ENCODE results near the gene TOX3. TPM values are rescaled to one million over a fixed set of nuclear protein-coding genes. Genes with fewer than 3 reads are reported as not detected.

TOX3 gene
- total and polyA plus RNA-seq, 2 of the 13 experiments (the other 11 are each of a cell fraction or from before 2014, with no cell fraction given), result 14.5 to 98.6 TPM

DNA sequence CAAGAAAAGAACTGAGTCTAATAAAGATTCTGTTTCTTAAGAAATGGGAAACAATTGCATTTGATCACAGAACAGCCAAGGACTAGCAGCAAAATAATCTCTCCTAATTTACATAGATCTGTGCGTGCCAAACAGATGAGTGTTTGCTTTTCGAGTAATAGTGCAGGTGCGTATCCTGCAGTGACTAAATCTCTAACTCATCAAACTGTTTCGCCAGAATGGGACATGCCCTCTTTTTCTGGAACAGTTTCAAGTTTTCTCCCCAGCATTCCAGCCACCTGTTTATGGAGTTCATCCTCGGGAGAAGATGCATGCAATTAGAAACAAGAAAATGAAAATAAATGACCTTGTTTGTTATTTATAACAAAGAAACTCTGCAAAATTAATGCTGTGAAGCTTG is 5.7 kb upstream of the TOX3 start (continued):
- TF ChIP-seq, protein P1, sequence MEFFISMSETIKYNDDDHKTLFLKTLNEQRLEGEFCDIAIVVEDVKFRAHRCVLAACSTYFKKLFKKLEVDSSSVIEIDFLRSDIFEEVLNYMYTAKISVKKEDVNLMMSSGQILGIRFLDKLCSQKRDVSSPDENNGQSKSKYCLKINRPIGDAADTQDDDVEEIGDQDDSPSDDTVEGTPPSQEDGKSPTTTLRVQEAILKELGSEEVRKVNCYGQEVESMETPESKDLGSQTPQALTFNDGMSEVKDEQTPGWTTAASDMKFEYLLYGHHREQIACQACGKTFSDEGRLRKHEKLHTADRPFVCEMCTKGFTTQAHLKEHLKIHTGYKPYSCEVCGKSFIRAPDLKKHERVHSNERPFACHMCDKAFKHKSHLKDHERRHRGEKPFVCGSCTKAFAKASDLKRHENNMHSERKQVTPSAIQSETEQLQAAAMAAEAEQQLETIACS (CRISPR knock-in tag; IDR thresholded peaks at IDR 0.05), result no peak
- TF ChIP-seq ZNF570 (CRISPR knock-in tag; IDR thresholded peaks at IDR 0.05; ENCODE audit: borderline replicate concordance), result no peak
- TF ChIP-seq, protein P2, sequence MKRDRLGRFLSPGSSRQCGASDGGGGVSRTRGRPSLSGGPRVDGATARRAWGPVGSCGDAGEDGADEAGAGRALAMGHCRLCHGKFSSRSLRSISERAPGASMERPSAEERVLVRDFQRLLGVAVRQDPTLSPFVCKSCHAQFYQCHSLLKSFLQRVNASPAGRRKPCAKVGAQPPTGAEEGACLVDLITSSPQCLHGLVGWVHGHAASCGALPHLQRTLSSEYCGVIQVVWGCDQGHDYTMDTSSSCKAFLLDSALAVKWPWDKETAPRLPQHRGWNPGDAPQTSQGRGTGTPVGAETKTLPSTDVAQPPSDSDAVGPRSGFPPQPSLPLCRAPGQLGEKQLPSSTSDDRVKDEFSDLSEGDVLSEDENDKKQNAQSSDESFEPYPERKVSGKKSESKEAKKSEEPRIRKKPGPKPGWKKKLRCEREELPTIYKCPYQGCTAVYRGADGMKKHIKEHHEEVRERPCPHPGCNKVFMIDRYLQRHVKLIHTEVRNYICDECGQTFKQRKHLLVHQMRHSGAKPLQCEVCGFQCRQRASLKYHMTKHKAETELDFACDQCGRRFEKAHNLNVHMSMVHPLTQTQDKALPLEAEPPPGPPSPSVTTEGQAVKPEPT (CRISPR knock-in tag; IDR thresholded peaks at IDR 0.05; ENCODE audit: low read depth), result no peak
- TF ChIP-seq GABPB1 (CRISPR knock-in tag; IDR thresholded peaks at IDR 0.05), result no peak
- TF ChIP-seq FOSL2 (CRISPR knock-in tag; IDR thresholded peaks at IDR 0.05), result peak; percentile 67
- peak; percentile 11 for TF ChIP-seq TEAD3 (CRISPR knock-in tag; optimal IDR thresholded peaks at IDR 0.05; ENCODE audit: borderline replicate concordance)
- no peak for TF ChIP-seq SP1 (IDR thresholded peaks at IDR 0.05)
- no peak for TF ChIP-seq SP1 (CRISPR knock-in tag; IDR thresholded peaks at IDR 0.05)
- peak; percentile 40; the same call in 1 of the 2 replicates for TF ChIP-seq NR2F6 (IDR thresholded peaks at IDR 0.05)
- peak; percentile 8; the same call in 1 of the 2 replicates for TF ChIP-seq NR2F6 (CRISPR knock-in tag; IDR thresholded peaks at IDR 0.05)
- TF ChIP-seq, protein P3, sequence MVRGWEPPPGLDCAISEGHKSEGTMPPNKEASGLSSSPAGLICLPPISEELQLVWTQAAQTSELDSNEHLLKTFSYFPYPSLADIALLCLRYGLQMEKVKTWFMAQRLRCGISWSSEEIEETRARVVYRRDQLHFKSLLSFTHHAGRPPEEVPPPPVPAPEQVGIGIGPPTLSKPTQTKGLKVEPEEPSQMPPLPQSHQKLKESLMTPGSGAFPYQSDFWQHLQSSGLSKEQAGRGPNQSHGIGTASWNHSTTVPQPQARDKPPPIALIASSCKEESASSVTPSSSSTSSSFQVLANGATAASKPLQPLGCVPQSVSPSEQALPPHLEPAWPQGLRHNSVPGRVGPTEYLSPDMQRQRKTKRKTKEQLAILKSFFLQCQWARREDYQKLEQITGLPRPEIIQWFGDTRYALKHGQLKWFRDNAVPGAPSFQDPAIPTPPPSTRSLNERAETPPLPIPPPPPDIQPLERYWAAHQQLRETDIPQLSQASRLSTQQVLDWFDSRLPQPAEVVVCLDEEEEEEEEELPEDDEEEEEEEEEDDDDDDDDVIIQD (CRISPR knock-in tag; IDR thresholded peaks at IDR 0.05; ENCODE audit: low read depth), result peak; percentile 72; the same call in 1 of the 2 replicates
- TF ChIP-seq, protein P4, sequence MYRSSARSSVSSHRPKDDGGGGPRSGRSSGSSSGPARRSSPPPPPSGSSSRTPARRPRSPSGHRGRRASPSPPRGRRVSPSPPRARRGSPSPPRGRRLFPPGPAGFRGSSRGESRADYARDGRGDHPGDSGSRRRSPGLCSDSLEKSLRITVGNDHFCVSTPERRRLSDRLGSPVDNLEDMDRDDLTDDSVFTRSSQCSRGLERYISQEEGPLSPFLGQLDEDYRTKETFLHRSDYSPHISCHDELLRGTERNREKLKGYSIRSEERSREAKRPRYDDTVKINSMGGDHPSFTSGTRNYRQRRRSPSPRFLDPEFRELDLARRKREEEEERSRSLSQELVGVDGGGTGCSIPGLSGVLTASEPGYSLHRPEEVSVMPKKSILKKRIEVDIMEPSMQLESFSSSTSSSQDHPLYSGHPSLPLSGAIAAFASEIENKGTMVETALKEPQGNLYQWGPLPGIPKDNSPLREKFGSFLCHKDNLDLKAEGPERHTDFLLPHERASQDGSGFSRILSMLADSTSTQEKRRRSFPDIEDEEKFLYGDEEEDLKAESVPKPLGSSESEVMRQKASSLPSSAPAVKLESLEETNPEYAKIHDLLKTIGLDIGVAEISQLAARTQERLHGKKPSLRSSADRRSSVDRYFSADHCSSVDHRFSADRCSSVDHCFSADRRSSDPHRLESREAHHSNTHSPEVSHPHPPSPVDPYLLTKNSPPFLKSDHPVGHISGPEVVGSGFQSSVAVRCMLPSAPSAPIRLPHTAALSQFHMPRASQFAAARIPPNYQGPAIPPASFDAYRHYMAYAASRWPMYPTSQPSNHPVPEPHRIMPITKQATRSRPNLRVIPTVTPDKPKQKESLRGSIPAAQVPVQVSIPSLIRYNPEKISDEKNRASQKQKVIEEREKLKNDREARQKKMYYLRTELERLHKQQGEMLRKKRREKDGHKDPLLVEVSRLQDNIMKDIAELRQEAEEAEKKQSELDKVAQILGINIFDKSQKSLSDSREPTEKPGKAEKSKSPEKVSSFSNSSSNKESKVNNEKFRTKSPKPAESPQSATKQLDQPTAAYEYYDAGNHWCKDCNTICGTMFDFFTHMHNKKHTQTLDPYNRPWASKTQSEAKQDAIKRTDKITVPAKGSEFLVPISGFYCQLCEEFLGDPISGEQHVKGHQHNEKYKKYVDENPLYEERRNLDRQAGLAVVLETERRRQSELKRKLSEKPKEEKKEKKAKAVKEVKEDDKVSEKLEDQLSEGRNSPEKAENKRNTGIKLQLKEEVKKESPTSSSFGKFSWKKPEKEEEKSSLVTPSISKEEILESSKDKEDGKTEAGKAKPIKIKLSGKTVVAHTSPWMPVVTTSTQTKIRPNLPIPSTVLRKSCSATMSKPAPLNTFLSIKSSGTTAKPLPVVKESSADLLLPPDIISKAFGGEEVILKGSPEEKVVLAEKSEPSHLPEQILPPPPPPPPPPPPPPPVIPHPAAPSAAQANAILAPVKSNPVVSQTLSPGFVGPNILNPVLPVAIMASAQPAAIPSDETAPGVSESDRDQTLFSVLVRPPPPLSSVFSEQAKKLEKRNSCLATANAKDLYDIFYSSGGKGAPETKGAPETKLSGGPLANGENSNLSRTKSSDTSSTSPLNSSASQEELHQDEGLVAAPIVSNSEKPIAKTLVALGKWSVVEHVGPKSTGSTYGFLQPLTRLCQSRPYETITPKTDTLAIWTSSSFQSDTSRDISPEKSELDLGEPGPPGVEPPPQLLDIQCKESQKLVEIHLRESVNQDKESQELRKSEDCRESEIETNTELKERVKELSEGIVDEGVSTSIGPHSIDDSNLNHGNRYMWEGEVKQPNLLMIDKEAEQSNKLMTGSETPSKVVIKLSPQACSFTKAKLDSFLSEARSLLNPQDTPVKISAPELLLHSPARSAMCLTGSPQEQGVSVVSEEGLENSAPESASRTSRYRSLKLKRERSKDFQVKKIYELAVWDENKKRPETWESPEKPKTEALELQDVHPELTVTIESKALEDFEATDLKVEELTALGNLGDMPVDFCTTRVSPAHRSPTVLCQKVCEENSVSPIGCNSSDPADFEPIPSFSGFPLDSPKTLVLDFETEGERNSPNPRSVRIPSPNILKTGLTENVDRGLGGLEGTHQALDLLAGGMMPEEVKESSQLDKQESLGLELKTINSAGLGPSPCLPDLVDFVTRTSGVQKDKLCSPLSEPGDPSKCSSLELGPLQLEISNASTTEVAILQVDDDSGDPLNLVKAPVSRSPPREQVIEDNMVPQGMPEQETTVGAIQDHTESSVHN (CRISPR knock-in tag; IDR thresholded peaks at IDR 0.05), result no peak
- TF ChIP-seq MIER3 (CRISPR knock-in tag; IDR thresholded peaks at IDR 0.05; ENCODE audit: borderline replicate concordance), result no peak
- TF ChIP-seq ZNF331 (CRISPR knock-in tag; IDR thresholded peaks at IDR 0.05), result no peak
- TF ChIP-seq TAF1 (CRISPR knock-in tag; IDR thresholded peaks at IDR 0.05), result no peak
- no peak for TF ChIP-seq FOXA1 (IDR thresholded peaks at IDR 0.05)
- TF ChIP-seq FOXA1 (CRISPR knock-in tag; IDR thresholded peaks at IDR 0.05), result peak; percentile 22; the same call in 1 of the 2 replicates
- TF ChIP-seq KLF12 (CRISPR knock-in tag; IDR thresholded peaks at IDR 0.05; ENCODE audit: borderline replicate concordance), result no peak
